Measurements from ENCODE around the gene VCAN. TPM values are rescaled to one million over a fixed set of nuclear protein-coding genes. Genes with fewer than 3 reads are reported as not detected.

Gene VCAN
- total and polyA plus RNA-seq, 3 donors from 2014 or later: 15.7 to 23.4 (median 22.8) TPM

DNA sequence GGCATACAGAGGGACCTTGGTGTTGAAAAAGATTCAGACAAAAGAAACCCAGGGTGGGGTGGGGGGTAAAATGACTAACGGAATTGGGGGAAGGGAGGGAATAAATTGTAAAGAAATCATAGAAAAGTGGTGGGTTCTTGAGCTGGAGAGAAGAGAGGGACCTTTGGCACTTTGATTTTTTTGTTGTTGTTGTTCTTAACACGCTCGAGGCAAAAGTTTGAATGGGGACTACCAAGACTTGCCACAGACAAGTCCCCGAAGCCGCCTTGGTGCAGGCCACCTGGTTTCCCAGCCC, 616 bp downstream of the VCAN start:
- no peak for DNase-seq
- peak overlapping the region; percentile 60 to 71 for H3K4me3 ChIP-seq
- no peak for TF ChIP-seq POLR2A (IDR thresholded peaks at IDR 0.05)
- TF ChIP-seq, protein P1, sequence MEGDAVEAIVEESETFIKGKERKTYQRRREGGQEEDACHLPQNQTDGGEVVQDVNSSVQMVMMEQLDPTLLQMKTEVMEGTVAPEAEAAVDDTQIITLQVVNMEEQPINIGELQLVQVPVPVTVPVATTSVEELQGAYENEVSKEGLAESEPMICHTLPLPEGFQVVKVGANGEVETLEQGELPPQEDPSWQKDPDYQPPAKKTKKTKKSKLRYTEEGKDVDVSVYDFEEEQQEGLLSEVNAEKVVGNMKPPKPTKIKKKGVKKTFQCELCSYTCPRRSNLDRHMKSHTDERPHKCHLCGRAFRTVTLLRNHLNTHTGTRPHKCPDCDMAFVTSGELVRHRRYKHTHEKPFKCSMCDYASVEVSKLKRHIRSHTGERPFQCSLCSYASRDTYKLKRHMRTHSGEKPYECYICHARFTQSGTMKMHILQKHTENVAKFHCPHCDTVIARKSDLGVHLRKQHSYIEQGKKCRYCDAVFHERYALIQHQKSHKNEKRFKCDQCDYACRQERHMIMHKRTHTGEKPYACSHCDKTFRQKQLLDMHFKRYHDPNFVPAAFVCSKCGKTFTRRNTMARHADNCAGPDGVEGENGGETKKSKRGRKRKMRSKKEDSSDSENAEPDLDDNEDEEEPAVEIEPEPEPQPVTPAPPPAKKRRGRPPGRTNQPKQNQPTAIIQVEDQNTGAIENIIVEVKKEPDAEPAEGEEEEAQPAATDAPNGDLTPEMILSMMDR (IDR thresholded peaks at IDR 0.05): no peak
- intact Hi-C loops (cut with DNase I; ENCODE audit: low total_unique reads): no loop called here
- no peaks in the 10 kb centered on the region for H3K9me3 ChIP-seq
- H3K36me3 ChIP-seq (ENCODE audit: low read depth, missing control alignments): no peaks in the 10 kb centered on the region
- no peaks in the 10 kb centered on the region for H3K27me3 ChIP-seq
- peaks cover 11% of the 10 kb centered on the region for H3K4me1 ChIP-seq
- peak overlapping the region; percentile 63 to 70 for H3K27ac ChIP-seq
- 0 to 1% methylated on average over 5 of the region's 5 CpGs for WGBS, 2 donors

DNA sequence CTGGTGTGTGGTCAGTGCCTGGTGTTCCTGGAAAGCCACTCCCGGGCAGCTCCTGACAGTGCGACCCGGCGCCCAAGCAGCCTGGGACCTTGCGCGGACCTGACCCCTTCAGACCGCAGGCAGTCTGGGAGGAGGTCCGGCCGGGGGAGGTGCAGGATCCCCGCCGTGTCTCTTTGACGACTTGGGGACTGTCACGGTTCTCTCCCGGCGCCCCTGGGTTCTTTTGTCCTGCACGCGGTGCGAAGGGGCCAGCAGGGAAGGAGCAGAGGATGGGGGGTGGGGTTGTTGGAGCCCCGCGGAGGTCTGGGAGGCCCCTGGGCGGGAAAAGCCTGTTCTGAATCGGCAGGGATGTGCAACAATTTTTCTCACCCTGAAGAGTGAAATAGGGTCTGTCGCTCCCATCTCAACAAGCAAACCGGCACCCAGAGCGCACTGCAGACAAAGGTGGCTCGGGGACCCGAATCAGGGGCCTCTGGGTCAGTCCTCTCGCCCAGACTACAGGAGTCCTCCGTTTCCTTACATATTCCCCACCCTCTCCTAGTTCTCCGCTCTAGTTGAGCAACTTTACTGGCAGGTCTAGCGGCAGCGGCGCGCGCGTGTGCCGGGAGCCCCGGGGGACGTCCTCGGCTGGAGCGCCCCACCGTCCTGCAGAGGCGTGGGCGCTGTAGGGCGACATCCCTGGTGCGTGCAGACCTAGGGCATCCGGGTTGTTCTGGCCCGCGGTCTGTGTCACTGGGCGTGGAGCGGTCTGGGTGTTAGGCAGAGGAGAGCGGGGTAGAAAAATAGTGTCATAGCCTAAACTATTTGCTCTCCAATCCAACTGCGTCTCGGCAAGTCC, 1.2 kb downstream of the VCAN start:
- Histone ChIP-seq H3K4me3 (peak overlapping the region; percentile 60 to 71), H3K27ac (peak overlapping the region; percentile 63 to 70), H3K27me3 (no peaks in the 10 kb centered on the region), H3K9me3 (no peaks in the 10 kb centered on the region), H3K36me3 (ENCODE audit: low read depth, missing control alignments) (no peaks in the 10 kb centered on the region), H3K4me1 (peaks cover 11% of the 10 kb centered on the region)
- WGBS, 2 donors: 0% methylated on average over 9 to 54 of the region's 54 CpGs
- TF ChIP-seq POLR2A (IDR thresholded peaks at IDR 0.05): no peak
- TF ChIP-seq, protein P1 (IDR thresholded peaks at IDR 0.05): no peak
- peak; percentile 42 for DNase-seq
- intact Hi-C loops (cut with DNase I; ENCODE audit: low total_unique reads): no loop called here

DNA sequence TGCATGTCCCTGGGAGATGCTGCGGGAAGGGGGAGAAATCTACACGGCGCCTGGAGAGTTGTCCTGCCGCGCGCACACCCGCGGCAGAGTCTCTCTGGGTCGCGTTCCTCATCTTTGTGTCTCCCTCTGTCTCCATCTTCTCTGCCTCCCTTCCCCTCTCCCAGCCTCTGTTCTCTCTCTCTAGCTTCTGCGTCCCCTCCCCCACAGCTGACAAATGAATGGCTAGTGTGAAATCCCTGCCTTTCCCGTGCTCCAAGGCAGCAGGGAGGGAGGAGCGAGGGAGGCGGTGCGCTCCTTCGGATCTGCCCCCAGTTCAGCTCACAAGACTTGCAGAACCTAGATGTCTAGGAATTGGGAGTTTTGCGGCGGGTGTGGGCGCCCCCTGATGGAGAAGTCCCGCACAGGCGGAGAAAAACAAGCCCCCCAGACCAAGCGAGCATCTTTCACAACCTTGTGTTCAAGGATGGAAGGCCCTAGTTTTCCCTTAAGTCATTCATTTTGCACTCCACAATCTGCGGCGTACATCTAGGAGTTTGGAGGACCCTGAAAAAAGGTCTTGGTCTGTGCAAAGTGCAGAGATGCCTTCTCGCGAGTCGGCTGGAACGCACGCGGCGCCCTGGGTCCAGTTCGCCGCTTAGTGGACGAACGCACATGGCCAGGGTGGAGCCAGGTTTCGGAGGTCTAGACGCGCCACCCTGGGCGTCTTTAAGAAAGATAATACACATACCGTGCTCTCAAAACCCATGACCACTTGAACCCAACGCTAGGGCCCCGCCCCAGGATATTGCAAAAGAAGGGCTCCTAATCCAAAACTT, 2.0 kb downstream of the VCAN start:
- WGBS, 2 donors: 0 to 1% methylated on average over 24 to 42 of the region's 42 CpGs
- H3K27me3 ChIP-seq: no peaks in the 10 kb centered on the region
- no peaks in the 10 kb centered on the region for H3K36me3 ChIP-seq (ENCODE audit: low read depth, missing control alignments)
- peak overlapping the region; percentile 79 to 82 for H3K27ac ChIP-seq
- H3K4me3 ChIP-seq: peak overlapping the region; percentile 60 to 71
- TF ChIP-seq POLR2A (IDR thresholded peaks at IDR 0.05): no peak
- TF ChIP-seq, protein P1 (IDR thresholded peaks at IDR 0.05): peak; percentile 81 to 89 (median 85)
- DNase-seq: peak; percentile 96
- H3K4me1 ChIP-seq: peaks cover 11% of the 10 kb centered on the region
- no peaks in the 10 kb centered on the region for H3K9me3 ChIP-seq
- intact Hi-C loops (cut with DNase I; ENCODE audit: low total_unique reads): no loop called here

DNA sequence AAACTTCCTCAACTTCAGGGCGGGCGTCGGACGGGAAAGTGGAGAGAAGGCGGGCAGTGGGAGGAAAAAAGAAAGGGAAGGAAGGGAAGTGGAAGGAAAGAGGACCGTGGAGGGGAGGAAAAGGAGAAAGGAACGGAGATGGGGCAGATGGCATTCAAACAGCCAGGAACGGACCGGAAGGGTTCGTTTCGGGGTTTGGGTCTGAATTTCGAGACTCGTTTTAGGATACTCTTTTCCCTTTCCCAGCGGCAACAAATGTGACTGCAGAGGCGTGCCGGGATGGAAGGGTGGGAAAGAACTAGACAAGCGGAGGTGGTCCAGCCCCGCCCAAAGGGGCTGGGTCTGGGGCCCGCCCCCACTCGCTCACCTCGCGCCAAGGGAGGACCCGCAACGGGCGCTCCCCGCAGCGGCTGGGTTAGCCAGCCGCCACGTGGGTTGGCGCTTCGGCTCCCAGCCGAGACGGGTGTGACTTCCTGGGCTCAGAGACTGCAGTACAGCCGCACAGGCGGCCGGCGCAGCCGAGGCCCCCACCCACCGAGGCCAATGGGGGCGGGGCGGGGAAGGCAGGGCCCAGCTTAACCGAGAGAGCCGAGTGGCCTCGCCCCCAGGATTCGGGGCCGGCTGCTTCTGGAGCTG, 2.7 kb downstream of the VCAN start:
- H3K9me3 ChIP-seq: no peaks in the 10 kb centered on the region
- peak overlapping the region; percentile 79 to 82 for H3K27ac ChIP-seq
- H3K36me3 ChIP-seq (ENCODE audit: low read depth, missing control alignments): no peaks in the 10 kb centered on the region
- TF ChIP-seq, protein P1 (IDR thresholded peaks at IDR 0.05): no peak
- TF ChIP-seq POLR2A (IDR thresholded peaks at IDR 0.05): no peak
- peak; percentile 88 for DNase-seq
- no peaks in the 10 kb centered on the region for H3K27me3 ChIP-seq
- intact Hi-C loops (cut with DNase I; ENCODE audit: low total_unique reads): no loop called here
- H3K4me1 ChIP-seq: peaks cover 11% of the 10 kb centered on the region
- 0% methylated on average over 34 to 46 of the region's 46 CpGs for WGBS, 2 donors
- peak overlapping the region; percentile 60 to 71 for H3K4me3 ChIP-seq
